ENCODE measurements around the gene VPS36.
"Not testable (repeated sequence)": the region's sequence is repeated elsewhere in the genome, so short reads cannot be mapped to it uniquely, and the experiment has no call there.

DNA sequence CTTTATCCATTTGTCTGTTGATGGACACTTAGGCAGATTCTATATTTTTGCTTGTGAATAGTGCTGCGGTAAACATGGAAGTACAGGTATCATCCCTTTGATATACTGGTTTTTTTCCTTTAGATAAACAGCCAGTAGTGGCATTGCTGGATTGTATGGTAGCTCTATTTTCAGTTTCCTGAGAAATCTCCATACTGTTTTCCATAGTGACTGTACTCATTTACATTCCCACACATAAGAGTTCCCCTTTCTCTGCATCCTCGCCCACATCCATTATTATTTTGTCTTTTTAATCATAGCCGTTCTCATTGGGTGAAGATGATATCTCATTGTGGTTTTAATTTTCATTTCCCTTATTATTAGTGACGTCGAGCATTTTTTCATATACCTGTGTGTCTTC lies 40.6 kb upstream of the VPS36 start:
- not testable (repeated sequence) for TF ChIP-seq CEBPB (IDR thresholded peaks at IDR 0.05; ENCODE audit: borderline replicate concordance in 1 of 2, low read depth in 2 of 2, low read length in 2 of 2); ZNF622 (IDR thresholded peaks at IDR 0.05); POLR2AphosphoS2 (IDR thresholded peaks at IDR 0.05; ENCODE audit: low read depth, low read length); HCFC1 (IDR thresholded peaks at IDR 0.05; ENCODE audit: low read length); BRCA1 (IDR thresholded peaks at IDR 0.05; ENCODE audit: low read depth, low read length); CHD1 (IDR thresholded peaks at IDR 0.05; ENCODE audit: low read depth, low read length)
- TF ChIP-seq, protein P1, sequence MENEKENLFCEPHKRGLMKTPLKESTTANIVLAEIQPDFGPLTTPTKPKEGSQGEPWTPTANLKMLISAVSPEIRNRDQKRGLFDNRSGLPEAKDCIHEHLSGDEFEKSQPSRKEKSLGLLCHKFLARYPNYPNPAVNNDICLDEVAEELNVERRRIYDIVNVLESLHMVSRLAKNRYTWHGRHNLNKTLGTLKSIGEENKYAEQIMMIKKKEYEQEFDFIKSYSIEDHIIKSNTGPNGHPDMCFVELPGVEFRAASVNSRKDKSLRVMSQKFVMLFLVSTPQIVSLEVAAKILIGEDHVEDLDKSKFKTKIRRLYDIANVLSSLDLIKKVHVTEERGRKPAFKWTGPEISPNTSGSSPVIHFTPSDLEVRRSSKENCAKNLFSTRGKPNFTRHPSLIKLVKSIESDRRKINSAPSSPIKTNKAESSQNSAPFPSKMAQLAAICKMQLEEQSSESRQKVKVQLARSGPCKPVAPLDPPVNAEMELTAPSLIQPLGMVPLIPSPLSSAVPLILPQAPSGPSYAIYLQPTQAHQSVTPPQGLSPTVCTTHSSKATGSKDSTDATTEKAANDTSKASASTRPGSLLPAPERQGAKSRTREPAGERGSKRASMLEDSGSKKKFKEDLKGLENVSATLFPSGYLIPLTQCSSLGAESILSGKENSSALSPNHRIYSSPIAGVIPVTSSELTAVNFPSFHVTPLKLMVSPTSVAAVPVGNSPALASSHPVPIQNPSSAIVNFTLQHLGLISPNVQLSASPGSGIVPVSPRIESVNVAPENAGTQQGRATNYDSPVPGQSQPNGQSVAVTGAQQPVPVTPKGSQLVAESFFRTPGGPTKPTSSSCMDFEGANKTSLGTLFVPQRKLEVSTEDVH (IDR thresholded peaks at IDR 0.05; ENCODE audit: low read depth, partially characterized antibody): not testable (repeated sequence)
- TF ChIP-seq, protein P2, sequence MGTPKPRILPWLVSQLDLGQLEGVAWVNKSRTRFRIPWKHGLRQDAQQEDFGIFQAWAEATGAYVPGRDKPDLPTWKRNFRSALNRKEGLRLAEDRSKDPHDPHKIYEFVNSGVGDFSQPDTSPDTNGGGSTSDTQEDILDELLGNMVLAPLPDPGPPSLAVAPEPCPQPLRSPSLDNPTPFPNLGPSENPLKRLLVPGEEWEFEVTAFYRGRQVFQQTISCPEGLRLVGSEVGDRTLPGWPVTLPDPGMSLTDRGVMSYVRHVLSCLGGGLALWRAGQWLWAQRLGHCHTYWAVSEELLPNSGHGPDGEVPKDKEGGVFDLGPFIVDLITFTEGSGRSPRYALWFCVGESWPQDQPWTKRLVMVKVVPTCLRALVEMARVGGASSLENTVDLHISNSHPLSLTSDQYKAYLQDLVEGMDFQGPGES (IDR thresholded peaks at IDR 0.05): not testable (repeated sequence)
- TF ChIP-seq, protein P3, sequence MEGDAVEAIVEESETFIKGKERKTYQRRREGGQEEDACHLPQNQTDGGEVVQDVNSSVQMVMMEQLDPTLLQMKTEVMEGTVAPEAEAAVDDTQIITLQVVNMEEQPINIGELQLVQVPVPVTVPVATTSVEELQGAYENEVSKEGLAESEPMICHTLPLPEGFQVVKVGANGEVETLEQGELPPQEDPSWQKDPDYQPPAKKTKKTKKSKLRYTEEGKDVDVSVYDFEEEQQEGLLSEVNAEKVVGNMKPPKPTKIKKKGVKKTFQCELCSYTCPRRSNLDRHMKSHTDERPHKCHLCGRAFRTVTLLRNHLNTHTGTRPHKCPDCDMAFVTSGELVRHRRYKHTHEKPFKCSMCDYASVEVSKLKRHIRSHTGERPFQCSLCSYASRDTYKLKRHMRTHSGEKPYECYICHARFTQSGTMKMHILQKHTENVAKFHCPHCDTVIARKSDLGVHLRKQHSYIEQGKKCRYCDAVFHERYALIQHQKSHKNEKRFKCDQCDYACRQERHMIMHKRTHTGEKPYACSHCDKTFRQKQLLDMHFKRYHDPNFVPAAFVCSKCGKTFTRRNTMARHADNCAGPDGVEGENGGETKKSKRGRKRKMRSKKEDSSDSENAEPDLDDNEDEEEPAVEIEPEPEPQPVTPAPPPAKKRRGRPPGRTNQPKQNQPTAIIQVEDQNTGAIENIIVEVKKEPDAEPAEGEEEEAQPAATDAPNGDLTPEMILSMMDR (IDR thresholded peaks at IDR 0.05 in 2 of 3, conservative IDR thresholded peaks at IDR 0.05 in 1 of 3; ENCODE audit: control insufficient read depth in 2 of 3, extremely low read depth in 1 of 3, insufficient read depth in 1 of 3, low read depth in 3 of 3, low read length in 3 of 3): not testable (repeated sequence)

All from GM12878 (cell line).